Measurements from ENCODE around the gene CNTROB.

DNA sequence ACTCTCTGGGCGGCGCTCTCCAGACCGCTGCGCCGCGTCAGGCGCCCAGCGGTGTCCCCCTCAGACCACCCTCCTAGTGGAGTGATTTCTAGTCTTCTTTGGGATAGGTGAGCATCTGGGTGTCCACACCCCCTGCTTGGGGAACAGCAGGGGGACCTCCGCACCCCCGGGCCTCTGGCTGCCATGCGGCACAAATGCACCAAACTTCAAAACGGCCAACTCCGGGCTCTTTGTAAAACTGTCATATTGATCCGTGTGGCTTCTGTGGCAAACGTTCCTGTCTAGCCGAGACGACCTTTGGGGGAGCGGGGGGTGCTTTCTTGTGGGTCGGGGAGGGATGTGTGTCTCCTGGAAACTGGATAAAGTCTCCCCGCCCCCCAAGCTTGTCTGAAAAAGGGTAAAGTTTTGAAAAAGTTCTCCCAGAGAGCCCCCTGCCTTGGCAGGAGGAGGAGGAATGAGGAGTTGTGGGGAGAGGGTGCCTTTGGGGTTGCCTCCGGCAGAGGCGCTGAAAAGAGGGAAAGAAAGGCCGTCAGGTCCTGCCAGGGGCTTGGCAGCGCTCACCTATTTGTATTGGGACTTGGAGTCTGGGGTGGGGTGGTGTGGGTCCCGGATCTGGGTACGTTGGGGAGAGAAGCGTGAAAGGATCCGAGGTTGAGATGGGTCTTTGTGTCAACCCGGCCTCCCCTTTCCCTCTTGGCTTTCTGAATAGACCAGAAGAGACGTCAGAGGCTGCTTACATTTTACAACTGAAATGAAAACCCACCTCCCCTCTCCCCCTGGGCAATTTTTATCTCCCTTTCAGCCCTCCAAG lies 45.6 kb upstream of the CNTROB start:
- no peak for TF ChIP-seq EZH2 (IDR thresholded peaks at IDR 0.05)
- no peak; the same call in 1 of the 2 replicates for TF ChIP-seq POLR2AphosphoS5 (IDR thresholded peaks at IDR 0.05; ENCODE audit: borderline replicate concordance, low read depth, low read length)
- no peak for TF ChIP-seq FOXP2 (optimal IDR thresholded peaks at IDR 0.05; ENCODE audit: control extremely low read depth, extremely low read length, insufficient read depth)
